Upper lobe of left lung (tissue), 6 donors: ENCODE data around the gene CCM2L. TPM values are rescaled to one million over a fixed set of nuclear protein-coding genes. Genes with fewer than 3 reads are reported as not detected.
A peak's percentile ranks its signal among the peaks of the same experiment; 100 is the strongest.

ENCODE experiments used
- ATAC-seq, 2 donors: fragments of 200-7000 bp; cut with Tn5 transposase; one replicate each; pipeline ENCODE4 v1.9.1; 2022; ENCODE audit warnings: mild to moderate bottlenecking in 2 of 2, moderate library complexity in 2 of 2; ENCODE audit not compliant: low FRiP score in 2 of 2
- DNase-seq, 2 donors: peaks; one replicate each; pipeline ENCODE4 v3.0.0-alpha.2; 2019 to 2020
- H3K27ac ChIP-seq, 4 donors: fragments of 200-600 bp; sonication (generic); one replicate each; pipeline ENCODE4 v1.5.1; 2016 to 2019
- H3K27me3 ChIP-seq, 4 donors: fragments of 200-600 bp; sonication (generic); one replicate each; pipeline ENCODE4 v1.5.1; 2017 to 2019
- H3K36me3 ChIP-seq, 4 donors: fragments of 200-600 bp; sonication (generic); one replicate each; pipeline ENCODE4 v1.5.1; 2016 to 2019
- H3K4me1 ChIP-seq, 4 donors: fragments of 200-600 bp; sonication (generic); one replicate each; pipeline ENCODE4 v1.5.1; 2018 to 2019
- H3K4me3 ChIP-seq, 4 donors: fragments of 200-600 bp; sonication (generic); one replicate each; pipeline ENCODE4 v1.5.1; 2017 to 2019; ENCODE audit warnings: mild to moderate bottlenecking in 2 of 4, moderate library complexity in 1 of 4
- H3K9me3 ChIP-seq, 4 donors: fragments of 200-600 bp; sonication (generic); one replicate each; pipeline ENCODE4 v1.5.1; 2018 to 2019
- EP300 ChIP-seq, 4 donors: sonication (generic); formaldehyde crosslinking; IDR thresholded peaks; one replicate each; pipeline ENCODE4 v1.5.1; 2017; ENCODE audit warnings: antibody characterized with exemption in 4 of 4, control low read depth in 2 of 4
- POLR2A ChIP-seq, 4 donors: fragments of 450-650 bp; IDR thresholded peaks; one replicate each; pipeline ENCODE4 v1.5.1; 2016 to 2017; ENCODE audit warnings: antibody characterized with exemption in 4 of 4, mild to moderate bottlenecking in 2 of 4
- POLR2AphosphoS5 ChIP-seq, 2 donors: sonication (generic); formaldehyde crosslinking; IDR thresholded peaks; one replicate each; pipeline ENCODE4 v1.5.1; 2017; ENCODE audit warnings: antibody characterized with exemption in 2 of 2
- WGBS, 2 donors: methylation state at CpG; one replicate each; pipeline ENCODE4 v1.1.5; 2017 to 2018; 5-methylcytosine and 5-hydroxymethylcytosine counted together
- total RNA-seq, 6 donors: library from RNA; depleted of rRNA in 4 of 6; stranded (reverse); fragments of >200 nt in 4 of 6; gene quantifications; one replicate each; pipeline versions ENCODE4 v1.1.0 to v1.2.1, GENCODE V29; 2016 to 2021
- TF ChIP-seq, protein P1 (sequence below), 6 experiments: fragments of 450-650 bp in 4 of 6; fragments of 200-600 bp in 2 of 6; sonication (generic) in 2 of 6; IDR thresholded peaks; one replicate each; pipeline ENCODE4 v1.5.1; 2016 to 2019; ENCODE audit warnings: antibody characterized with exemption in 6 of 6
- donor health status: DM: no; HTN: no; CAD: no; lungs with moderate emphysema.
- donor health status: DM: no; HTN: yes; CAD: no; lungs with severe emphysema.

Gene CCM2L
- total RNA-seq, 6 donors from 2014 or later, result 4.2 to 29.2 (median 8.3) TPM

- H3K4me1 ChIP-seq, result peaks cover 0 to 3% (median 0%) of the 10 kb centered on the region in 4 donors
- H3K4me3 ChIP-seq, result no peak overlapping the region
- H3K27ac ChIP-seq, result no peak overlapping the region
- H3K36me3 ChIP-seq, result peaks cover 0 to 4% (median 0%) of the 10 kb centered on the region in 4 donors
- H3K27me3 ChIP-seq, result no peaks in the 10 kb centered on the region
- TF ChIP-seq POLR2AphosphoS5 (IDR thresholded peaks at IDR 0.05) (no peak), EP300 (IDR thresholded peaks at IDR 0.05) (no peak), POLR2A (IDR thresholded peaks at IDR 0.05) (no peak)
- TF ChIP-seq, protein P1, sequence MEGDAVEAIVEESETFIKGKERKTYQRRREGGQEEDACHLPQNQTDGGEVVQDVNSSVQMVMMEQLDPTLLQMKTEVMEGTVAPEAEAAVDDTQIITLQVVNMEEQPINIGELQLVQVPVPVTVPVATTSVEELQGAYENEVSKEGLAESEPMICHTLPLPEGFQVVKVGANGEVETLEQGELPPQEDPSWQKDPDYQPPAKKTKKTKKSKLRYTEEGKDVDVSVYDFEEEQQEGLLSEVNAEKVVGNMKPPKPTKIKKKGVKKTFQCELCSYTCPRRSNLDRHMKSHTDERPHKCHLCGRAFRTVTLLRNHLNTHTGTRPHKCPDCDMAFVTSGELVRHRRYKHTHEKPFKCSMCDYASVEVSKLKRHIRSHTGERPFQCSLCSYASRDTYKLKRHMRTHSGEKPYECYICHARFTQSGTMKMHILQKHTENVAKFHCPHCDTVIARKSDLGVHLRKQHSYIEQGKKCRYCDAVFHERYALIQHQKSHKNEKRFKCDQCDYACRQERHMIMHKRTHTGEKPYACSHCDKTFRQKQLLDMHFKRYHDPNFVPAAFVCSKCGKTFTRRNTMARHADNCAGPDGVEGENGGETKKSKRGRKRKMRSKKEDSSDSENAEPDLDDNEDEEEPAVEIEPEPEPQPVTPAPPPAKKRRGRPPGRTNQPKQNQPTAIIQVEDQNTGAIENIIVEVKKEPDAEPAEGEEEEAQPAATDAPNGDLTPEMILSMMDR (IDR thresholded peaks at IDR 0.05), result no peak
- ATAC-seq, result no peak
- DNase-seq, result no peak
- H3K9me3 ChIP-seq, result no peaks in the 10 kb centered on the region
- 83 to 89% methylated on average over 6 of the region's 6 CpGs for WGBS, 2 donors
These were observed 62.0 kb downstream of the CCM2L start for GRCh38 chr20:32072168-32072750.

DNA sequence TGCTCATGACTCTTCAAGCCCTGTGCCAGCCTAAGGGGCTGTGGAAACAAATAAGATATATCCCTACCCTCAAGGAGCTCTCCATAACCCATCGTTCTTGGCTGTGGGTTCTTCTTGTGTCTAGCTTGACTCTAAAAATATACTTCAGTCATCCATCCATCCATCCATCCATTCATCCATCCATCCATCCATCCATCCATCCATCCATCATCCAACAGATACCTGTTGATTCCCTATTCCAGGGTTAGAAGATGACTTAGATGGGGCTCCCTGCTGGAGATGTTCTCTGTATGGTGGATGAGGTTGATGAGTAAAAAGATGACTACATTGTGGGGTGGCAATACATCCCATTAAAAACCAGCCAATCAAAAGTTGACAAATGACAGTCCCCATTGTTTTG is 65.3 kb downstream of the CCM2L start:
- Histone ChIP-seq H3K4me1 (peaks cover 0 to 3% (median 0%) of the 10 kb centered on the region in 4 donors), H3K27ac (no peak overlapping the region), H3K36me3 (peaks cover 0 to 4% (median 0%) of the 10 kb centered on the region in 4 donors), H3K27me3 (no peaks in the 10 kb centered on the region), H3K4me3 (no peak overlapping the region), H3K9me3 (no peaks in the 10 kb centered on the region)
- WGBS, 2 donors, result 90 to 93% methylated on average over 1 of the region's 1 CpG
- no peak for DNase-seq
- no peak for TF ChIP-seq POLR2A (IDR thresholded peaks at IDR 0.05)
- TF ChIP-seq, protein P1 (IDR thresholded peaks at IDR 0.05), result no peak
- TF ChIP-seq POLR2AphosphoS5 (IDR thresholded peaks at IDR 0.05), result no peak
- no peak for TF ChIP-seq EP300 (IDR thresholded peaks at IDR 0.05)
- ATAC-seq, result no peak

- H3K9me3 ChIP-seq, result no peaks in the 10 kb centered on the region
- peak in 1 of 2 donors; percentile 45 for ATAC-seq
- peaks cover 0 to 4% (median 0%) of the 10 kb centered on the region in 4 donors for H3K36me3 ChIP-seq
- no peak for TF ChIP-seq POLR2A (IDR thresholded peaks at IDR 0.05)
- TF ChIP-seq POLR2AphosphoS5 (IDR thresholded peaks at IDR 0.05), result no peak
- TF ChIP-seq, protein P1 (IDR thresholded peaks at IDR 0.05), result no peak
- no peak for TF ChIP-seq EP300 (IDR thresholded peaks at IDR 0.05)
- no peak overlapping the region for H3K27ac ChIP-seq
- DNase-seq, result no peak
- H3K27me3 ChIP-seq, result no peaks in the 10 kb centered on the region
- 55 to 61% methylated on average over 4 of the region's 4 CpGs for WGBS, 2 donors
- H3K4me1 ChIP-seq, result no peaks in the 10 kb centered on the region
- H3K4me3 ChIP-seq, result no peak overlapping the region
These were observed 67.0 kb downstream of the CCM2L start for GRCh38 chr20:32077190-32077589.

DNA sequence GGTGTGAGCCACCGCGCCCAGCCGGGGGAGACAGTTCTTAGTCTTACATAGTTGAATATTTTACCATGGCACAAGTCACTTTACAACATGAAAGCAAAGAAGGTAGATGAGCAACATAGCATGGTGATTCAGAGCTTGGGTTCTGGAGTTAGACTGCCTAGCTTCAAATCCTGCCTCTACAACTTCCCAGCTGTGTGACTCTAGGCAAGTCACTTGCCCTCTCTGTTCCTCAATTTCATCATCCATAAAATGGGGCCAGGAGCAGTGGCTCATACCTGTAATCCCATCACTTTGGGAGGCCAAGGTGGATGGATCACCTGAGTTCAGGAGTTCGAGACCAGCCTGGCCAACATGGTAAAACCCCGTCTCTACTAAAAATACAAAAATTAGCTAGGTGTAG is 68.1 kb downstream of the CCM2L start:
- Histone ChIP-seq H3K4me3 (no peak overlapping the region), H3K9me3 (no peaks in the 10 kb centered on the region), H3K27ac (no peak overlapping the region), H3K36me3 (peaks cover 0 to 4% (median 0%) of the 10 kb centered on the region in 4 donors), H3K27me3 (no peaks in the 10 kb centered on the region), H3K4me1 (no peaks in the 10 kb centered on the region)
- ATAC-seq (no peak), DNase-seq (no peak)
- TF ChIP-seq POLR2A (IDR thresholded peaks at IDR 0.05), result no peak
- no peak for TF ChIP-seq EP300 (IDR thresholded peaks at IDR 0.05)
- no peak for TF ChIP-seq POLR2AphosphoS5 (IDR thresholded peaks at IDR 0.05)
- TF ChIP-seq, protein P1 (IDR thresholded peaks at IDR 0.05), result no peak
- WGBS, 2 donors, result 94 to 96% methylated on average over 5 of the region's 5 CpGs

GRCh38 chr20:32078791-32079190 is 68.6 kb downstream of the CCM2L start:
- Histone ChIP-seq H3K36me3 (peaks cover 0 to 4% (median 0%) of the 10 kb centered on the region in 4 donors), H3K4me3 (no peak overlapping the region), H3K9me3 (no peaks in the 10 kb centered on the region), H3K27me3 (no peaks in the 10 kb centered on the region), H3K4me1 (no peaks in the 10 kb centered on the region), H3K27ac (no peak overlapping the region)
- ATAC-seq, result no peak
- TF ChIP-seq, protein P1 (IDR thresholded peaks at IDR 0.05), result no peak
- TF ChIP-seq POLR2A (IDR thresholded peaks at IDR 0.05) (no peak), EP300 (IDR thresholded peaks at IDR 0.05) (no peak), POLR2AphosphoS5 (IDR thresholded peaks at IDR 0.05) (no peak)
- DNase-seq, result no peak
